ENCODE results near the gene TEX38.

The TEX38 gene

GRCh38 chr1:46686255-46686654 is 14.6 kb downstream of the TEX38 start:
- no peak for TF ChIP-seq EZH2phosphoT487 (IDR thresholded peaks at IDR 0.05; ENCODE audit: borderline replicate concordance, low read length)
- TF ChIP-seq CTCF (IDR thresholded peaks at IDR 0.05; ENCODE audit: low read depth, low read length, poor library complexity, severe bottlenecking), result no peak
- H3K79me2 ChIP-seq (ENCODE audit: control insufficient read depth, low read length), result no peaks in the 10 kb centered on the region
- H3K9me3 ChIP-seq (ENCODE audit: control insufficient read depth, insufficient read depth, low read length), result no peaks in the 10 kb centered on the region
- H3K4me2 ChIP-seq (ENCODE audit: low read length), result no peak overlapping the region
- no peaks in the 10 kb centered on the region for H3F3A ChIP-seq (ENCODE audit: control insufficient read depth, insufficient read depth)
- H3K36me3 ChIP-seq (ENCODE audit: control insufficient read depth, low read length), result peaks cover 97% of the 10 kb centered on the region
- H3K27ac ChIP-seq (ENCODE audit: low read depth, low read length), result no peak overlapping the region
- H3K4me3 ChIP-seq (ENCODE audit: low read length), result no peak overlapping the region
- H3K27me3 ChIP-seq (ENCODE audit: control insufficient read depth, low read length), result no peaks in the 10 kb centered on the region
- no peaks in the 10 kb centered on the region for H3K9me2 ChIP-seq (replicated peaks; ENCODE audit: control insufficient read depth, low read length)
- no peaks in the 10 kb centered on the region for H3K4me1 ChIP-seq (ENCODE audit: control insufficient read depth, low read length)
- H4K20me1 ChIP-seq (ENCODE audit: control insufficient read depth, insufficient read depth, low read depth, low read length), result no peaks in the 10 kb centered on the region

DNA sequence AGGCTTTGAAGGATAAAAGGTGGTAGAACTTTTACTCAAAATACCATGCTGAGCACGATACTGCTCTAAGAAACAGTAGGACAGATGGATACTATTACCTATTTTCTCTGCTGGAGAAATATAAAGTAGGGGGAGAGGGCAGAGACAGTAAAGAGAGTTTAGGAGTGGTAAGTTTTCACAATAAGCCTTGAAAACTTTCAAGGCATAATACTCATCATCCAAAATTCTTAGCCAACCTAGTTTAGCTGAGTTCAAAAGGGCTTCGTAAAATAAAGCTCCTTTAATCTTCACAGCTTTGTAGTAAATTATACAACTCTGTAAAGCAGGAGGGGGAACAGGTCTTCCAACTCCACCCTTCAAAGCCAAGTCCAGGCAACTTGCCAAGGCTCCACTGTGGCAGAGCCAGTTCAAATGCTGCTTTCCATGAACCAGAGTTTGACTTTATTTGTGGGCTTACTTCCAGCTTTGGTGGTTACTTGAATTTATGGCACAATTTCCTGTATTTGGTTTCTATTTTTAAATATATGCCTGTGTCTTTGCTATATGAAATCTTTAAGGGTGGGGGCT is 15.5 kb downstream of the TEX38 start:
- Histone ChIP-seq H3F3A (ENCODE audit: control insufficient read depth, insufficient read depth) (no peaks in the 10 kb centered on the region), H3K4me2 (ENCODE audit: low read length) (no peak overlapping the region), H3K27ac (ENCODE audit: low read depth, low read length) (no peak overlapping the region), H3K79me2 (ENCODE audit: control insufficient read depth, low read length) (no peaks in the 10 kb centered on the region), H3K27me3 (ENCODE audit: control insufficient read depth, low read length) (no peaks in the 10 kb centered on the region), H3K9me2 (replicated peaks; ENCODE audit: control insufficient read depth, low read length) (no peaks in the 10 kb centered on the region), H3K9me3 (ENCODE audit: control insufficient read depth, insufficient read depth, low read length) (no peaks in the 10 kb centered on the region), H3K36me3 (ENCODE audit: control insufficient read depth, low read length) (peaks cover 97% of the 10 kb centered on the region), H4K20me1 (ENCODE audit: control insufficient read depth, insufficient read depth, low read depth, low read length) (no peaks in the 10 kb centered on the region), H3K4me1 (ENCODE audit: control insufficient read depth, low read length) (no peaks in the 10 kb centered on the region), H3K4me3 (ENCODE audit: low read length) (no peak overlapping the region)
- TF ChIP-seq EZH2phosphoT487 (IDR thresholded peaks at IDR 0.05; ENCODE audit: borderline replicate concordance, low read length) (no peak), CTCF (IDR thresholded peaks at IDR 0.05; ENCODE audit: low read depth, low read length, poor library complexity, severe bottlenecking) (no peak)

- no peak for TF ChIP-seq CTCF (IDR thresholded peaks at IDR 0.05; ENCODE audit: low read depth, low read length, poor library complexity, severe bottlenecking)
- TF ChIP-seq EZH2phosphoT487 (IDR thresholded peaks at IDR 0.05; ENCODE audit: borderline replicate concordance, low read length), result no peak
- no peak overlapping the region for H3K27ac ChIP-seq (ENCODE audit: low read depth, low read length)
Observed at GRCh38 chr1:46687921-46688509, 16.4 kb downstream of the TEX38 start.

More at GRCh38 chr1:46687921-46688509, 16.4 kb downstream of the TEX38 start:
- Histone ChIP-seq H3K36me3 (ENCODE audit: control insufficient read depth, low read length) (peaks cover 97% of the 10 kb centered on the region), H4K20me1 (ENCODE audit: control insufficient read depth, insufficient read depth, low read depth, low read length) (no peaks in the 10 kb centered on the region), H3F3A (ENCODE audit: control insufficient read depth, insufficient read depth) (no peaks in the 10 kb centered on the region), H3K4me1 (ENCODE audit: control insufficient read depth, low read length) (no peaks in the 10 kb centered on the region), H3K79me2 (ENCODE audit: control insufficient read depth, low read length) (no peaks in the 10 kb centered on the region), H3K9me2 (replicated peaks; ENCODE audit: control insufficient read depth, low read length) (no peaks in the 10 kb centered on the region), H3K4me3 (ENCODE audit: low read length) (no peak overlapping the region), H3K4me2 (ENCODE audit: low read length) (no peak overlapping the region), H3K27me3 (ENCODE audit: control insufficient read depth, low read length) (no peaks in the 10 kb centered on the region), H3K9me3 (ENCODE audit: control insufficient read depth, insufficient read depth, low read length) (no peaks in the 10 kb centered on the region)
